Stimulated activated CD8-positive, alpha-beta memory T cell treated with anti-CD3 and anti-CD28 coated beads, Interleukin-7, amount 100 ng/mL, for 24 hours (primary cell): Measurements from ENCODE around the gene TUBB4B.

ENCODE experiments used
- DNase-seq: peaks from one replicate; pipeline ENCODE4 v3.0.0-alpha.2; 2020; ENCODE audit warnings: low read depth

The TUBB4B gene

GRCh38 chr9:137240841-137241489 lies at the start of gene TUBB4B:
Gene TUBB4B (plus strand): TSS chr9:137241287. CDS start chr9:137241361, 74 bp downstream.
- peak; percentile 88 for DNase-seq

GRCh38 chr9:137191691-137192447 lies 49.2 kb upstream of the TUBB4B start:
- DNase-seq = no peak

- no peak for DNase-seq
These were observed 48.7 kb upstream of the TUBB4B start for GRCh38 chr9:137192448-137192780.

- DNase-seq = no peak
These were observed 48.2 kb upstream of the TUBB4B start for GRCh38 chr9:137192859-137193258.

GRCh38 chr9:137193771-137194170 lies 47.3 kb upstream of the TUBB4B start:
- DNase-seq = no peak

- no peak for DNase-seq
These were observed 46.7 kb upstream of the TUBB4B start for GRCh38 chr9:137194388-137194787.

GRCh38 chr9:137194909-137195308 lies 46.2 kb upstream of the TUBB4B start:
- no peak for DNase-seq

- no peak for DNase-seq
These were observed 45.4 kb upstream of the TUBB4B start for GRCh38 chr9:137195525-137196220.

- DNase-seq = no peak
These were observed 42.8 kb upstream of the TUBB4B start for GRCh38 chr9:137198051-137198901.

GRCh38 chr9:137198902-137199283 lies 42.2 kb upstream of the TUBB4B start:
- DNase-seq = no peak

- no peak for DNase-seq
These were observed 41.5 kb upstream of the TUBB4B start for GRCh38 chr9:137199411-137200121.

- DNase-seq = peak; percentile 97
These were observed 40.5 kb upstream of the TUBB4B start, which contains the start of gene TPRN for GRCh38 chr9:137200311-137201204. Gene TPRN (minus strand): TSS chr9:137200741. CDS start chr9:137200711, 30 bp downstream.

- no peak for DNase-seq
These were observed 39.8 kb upstream of the TUBB4B start for GRCh38 chr9:137201205-137201868.

GRCh38 chr9:137202966-137203365 lies 38.1 kb upstream of the TUBB4B start:
- DNase-seq = no peak

GRCh38 chr9:137204731-137205125 lies 36.4 kb upstream of the TUBB4B start:
- DNase-seq = no peak

GRCh38 chr9:137205126-137206069 lies 35.7 kb upstream of the TUBB4B start, which contains the start of the genes NDOR1 and TMEM203:
Gene NDOR1 (plus strand): TSS chr9:137205700. CDS start chr9:137205778, 78 bp downstream.
Gene TMEM203 (minus strand): TSS chr9:137205648. CDS start chr9:137205414, 234 bp downstream.
- DNase-seq = peak; percentile 95

- no peak for DNase-seq
These were observed 34.5 kb upstream of the TUBB4B start for GRCh38 chr9:137206602-137207001.

- DNase-seq = no peak
These were observed 29.6 kb upstream of the TUBB4B start for GRCh38 chr9:137211532-137211931.
